Activated CD8-positive, alpha-beta T cell treated with anti-CD3 and anti-CD28 coated beads for 36 hours (primary cell): ENCODE data around the gene IRF2BP1. TPM values are rescaled to one million over a fixed set of nuclear protein-coding genes. Genes with fewer than 3 reads are reported as not detected.

ENCODE experiments used
- ATAC-seq: fragments of 200-7000 bp; cut with Tn5 transposase; one replicate; pipeline ENCODE4 v1.10.0; 2021; ENCODE audit warnings: mild to moderate bottlenecking, moderate library complexity
- CTCF ChIA-PET: fragments of 350-600 bp; sonication (Branson Sonifier 250); formaldehyde crosslinking; loops from one replicate; lab custom pipeline; 2021; ENCODE audit warnings: antibody characterized with exemption; lab: Charles Lee
- POLR2A ChIA-PET: fragments of 350-600 bp; sonication (Branson Sonifier 250); formaldehyde crosslinking; loops from one replicate; lab custom pipeline; 2021; ENCODE audit warnings: antibody characterized with exemption; lab: Charles Lee
- DNase-seq: peaks from one replicate; pipeline ENCODE4 v3.0.0-alpha.2; 2020
- H3K27ac Mint-ChIP-seq: one replicate; pipeline ENCODE4 v1.8.0; 2021; ENCODE audit warnings: mild to moderate bottlenecking, mixed read lengths
- H3K27me3 Mint-ChIP-seq: one replicate; pipeline ENCODE4 v1.8.0; 2021; ENCODE audit warnings: mixed read lengths
- H3K36me3 Mint-ChIP-seq: one replicate; pipeline ENCODE4 v1.8.0; 2021; ENCODE audit warnings: low read depth, mixed read lengths
- H3K4me1 Mint-ChIP-seq: one replicate; pipeline ENCODE4 v1.8.0; 2021; ENCODE audit warnings: low read depth, mixed read lengths
- H3K4me3 Mint-ChIP-seq: one replicate; pipeline ENCODE4 v1.8.0; 2021; ENCODE audit warnings: mild to moderate bottlenecking, moderate library complexity, mixed read lengths
- H3K9me3 Mint-ChIP-seq: one replicate; pipeline ENCODE4 v1.8.0; 2021; ENCODE audit warnings: mixed read lengths
- intact Hi-C: fragments of 100-400 bp; cut with micrococcal nuclease; formaldehyde crosslinking; loops from one replicate; pipeline ENCODE4 v1.10.0; 2022
- total RNA-seq, 2 experiments: library from RNA; stranded (reverse); gene quantifications; one replicate each; pipeline ENCODE4 v1.2.3, GENCODE V29; 2021
- TF ChIP-seq, protein P1 (sequence below): fragments of 200-600 bp; IDR thresholded peaks from one replicate; pipeline ENCODE4 v1.8.0; 2022; ENCODE audit warnings: antibody characterized with exemption, mild to moderate bottlenecking

Gene IRF2BP1
- total RNA-seq, 2 experiments from 2014 or later: 15.3 to 17.2 TPM

DNA sequence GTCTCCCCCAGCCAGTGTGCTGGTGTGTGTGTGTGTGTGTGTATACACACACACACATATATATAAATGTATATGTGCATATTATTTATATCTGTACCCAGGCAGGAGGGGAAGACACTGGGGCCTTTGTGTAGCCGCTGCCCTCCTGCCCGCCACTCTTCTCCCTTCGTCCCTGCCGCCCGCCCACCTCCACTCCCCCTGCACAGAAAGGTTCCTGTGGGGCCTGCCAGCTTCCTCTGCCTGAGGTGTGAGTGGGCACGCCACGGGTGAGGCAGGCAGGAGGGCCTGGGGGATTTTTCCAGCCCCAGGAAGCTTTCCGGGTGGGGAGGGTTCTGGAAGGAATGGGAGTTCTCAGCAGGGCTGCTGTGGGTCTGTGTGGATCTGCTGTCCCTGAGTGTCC, 6.9 kb downstream of the IRF2BP1 start:
- no peak overlapping the region for H3K4me3 Mint-ChIP-seq
- H3K27ac Mint-ChIP-seq: no peak overlapping the region
- no peaks in the 10 kb centered on the region for H3K9me3 Mint-ChIP-seq
- H3K36me3 Mint-ChIP-seq: peaks cover 4% of the 10 kb centered on the region
- no peak for DNase-seq
- intact Hi-C loops: no loop called here
- ChIA-PET CTCF (interaction anchor here (1.7 to 10.1 kb wide), 2 partner anchors 14 to 62 kb away, joined by 6 to 100 read pairs; partner anchors contain the start of genes FOXA3 and SYMPK), POLR2A (no interaction called here)
- ATAC-seq: no peak
- peaks cover 33% of the 10 kb centered on the region for H3K4me1 Mint-ChIP-seq
- TF ChIP-seq, protein P1, sequence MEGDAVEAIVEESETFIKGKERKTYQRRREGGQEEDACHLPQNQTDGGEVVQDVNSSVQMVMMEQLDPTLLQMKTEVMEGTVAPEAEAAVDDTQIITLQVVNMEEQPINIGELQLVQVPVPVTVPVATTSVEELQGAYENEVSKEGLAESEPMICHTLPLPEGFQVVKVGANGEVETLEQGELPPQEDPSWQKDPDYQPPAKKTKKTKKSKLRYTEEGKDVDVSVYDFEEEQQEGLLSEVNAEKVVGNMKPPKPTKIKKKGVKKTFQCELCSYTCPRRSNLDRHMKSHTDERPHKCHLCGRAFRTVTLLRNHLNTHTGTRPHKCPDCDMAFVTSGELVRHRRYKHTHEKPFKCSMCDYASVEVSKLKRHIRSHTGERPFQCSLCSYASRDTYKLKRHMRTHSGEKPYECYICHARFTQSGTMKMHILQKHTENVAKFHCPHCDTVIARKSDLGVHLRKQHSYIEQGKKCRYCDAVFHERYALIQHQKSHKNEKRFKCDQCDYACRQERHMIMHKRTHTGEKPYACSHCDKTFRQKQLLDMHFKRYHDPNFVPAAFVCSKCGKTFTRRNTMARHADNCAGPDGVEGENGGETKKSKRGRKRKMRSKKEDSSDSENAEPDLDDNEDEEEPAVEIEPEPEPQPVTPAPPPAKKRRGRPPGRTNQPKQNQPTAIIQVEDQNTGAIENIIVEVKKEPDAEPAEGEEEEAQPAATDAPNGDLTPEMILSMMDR: no peak
- H3K27me3 Mint-ChIP-seq: peaks cover 20% of the 10 kb centered on the region

DNA sequence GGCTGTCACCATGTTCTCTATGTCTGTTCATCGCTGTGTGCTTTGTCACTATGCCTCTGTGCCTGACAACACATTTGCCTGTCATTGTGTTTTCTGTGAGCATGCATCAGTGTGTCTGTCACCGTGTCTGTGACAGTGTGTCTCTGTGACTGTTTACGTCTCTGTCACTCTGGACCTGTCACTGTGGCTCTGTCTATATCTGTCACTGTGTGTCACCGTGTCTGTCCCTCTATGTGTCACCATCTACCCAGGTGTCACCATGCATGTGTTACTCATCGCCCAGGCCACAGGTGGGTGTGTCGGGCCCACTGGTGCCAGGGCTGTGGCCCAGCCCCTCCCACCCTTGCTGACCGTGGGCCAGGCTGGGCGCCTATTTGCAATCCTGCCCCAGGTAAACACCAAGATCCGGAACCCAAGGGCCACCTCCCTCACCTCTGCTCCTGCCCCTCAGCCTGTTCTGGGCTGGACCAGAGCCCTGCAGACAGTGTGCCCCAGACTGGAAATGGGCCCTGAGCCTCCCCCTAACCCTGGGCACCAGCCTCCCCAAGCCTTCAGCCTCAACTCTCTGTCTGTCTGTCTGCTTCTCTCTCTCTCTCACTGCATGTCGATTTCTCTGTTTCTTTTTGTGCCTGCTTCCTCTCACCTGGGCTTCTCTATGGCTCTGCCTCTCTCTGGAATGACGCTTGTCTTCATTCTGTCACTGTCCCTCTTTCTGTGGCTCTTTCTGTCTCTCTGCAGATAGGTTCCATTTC, 7.7 kb downstream of the IRF2BP1 start:
- intact Hi-C loops: no loop called here
- TF ChIP-seq, protein P1: no peak
- H3K36me3 Mint-ChIP-seq: peaks cover 1% of the 10 kb centered on the region
- DNase-seq (peak; percentile 56), ATAC-seq (peak; percentile 81)
- H3K9me3 Mint-ChIP-seq: no peaks in the 10 kb centered on the region
- H3K27ac Mint-ChIP-seq: no peak overlapping the region
- peaks cover 25% of the 10 kb centered on the region for H3K4me1 Mint-ChIP-seq
- POLR2A ChIA-PET: no interaction called here
- H3K27me3 Mint-ChIP-seq: peaks cover 20% of the 10 kb centered on the region
- CTCF ChIA-PET: interaction anchor here (1.7 to 10.1 kb wide), 2 partner anchors 13 to 61 kb away, joined by 6 to 100 read pairs; partner anchors contain the start of genes FOXA3 and SYMPK
- no peak overlapping the region for H3K4me3 Mint-ChIP-seq

DNA sequence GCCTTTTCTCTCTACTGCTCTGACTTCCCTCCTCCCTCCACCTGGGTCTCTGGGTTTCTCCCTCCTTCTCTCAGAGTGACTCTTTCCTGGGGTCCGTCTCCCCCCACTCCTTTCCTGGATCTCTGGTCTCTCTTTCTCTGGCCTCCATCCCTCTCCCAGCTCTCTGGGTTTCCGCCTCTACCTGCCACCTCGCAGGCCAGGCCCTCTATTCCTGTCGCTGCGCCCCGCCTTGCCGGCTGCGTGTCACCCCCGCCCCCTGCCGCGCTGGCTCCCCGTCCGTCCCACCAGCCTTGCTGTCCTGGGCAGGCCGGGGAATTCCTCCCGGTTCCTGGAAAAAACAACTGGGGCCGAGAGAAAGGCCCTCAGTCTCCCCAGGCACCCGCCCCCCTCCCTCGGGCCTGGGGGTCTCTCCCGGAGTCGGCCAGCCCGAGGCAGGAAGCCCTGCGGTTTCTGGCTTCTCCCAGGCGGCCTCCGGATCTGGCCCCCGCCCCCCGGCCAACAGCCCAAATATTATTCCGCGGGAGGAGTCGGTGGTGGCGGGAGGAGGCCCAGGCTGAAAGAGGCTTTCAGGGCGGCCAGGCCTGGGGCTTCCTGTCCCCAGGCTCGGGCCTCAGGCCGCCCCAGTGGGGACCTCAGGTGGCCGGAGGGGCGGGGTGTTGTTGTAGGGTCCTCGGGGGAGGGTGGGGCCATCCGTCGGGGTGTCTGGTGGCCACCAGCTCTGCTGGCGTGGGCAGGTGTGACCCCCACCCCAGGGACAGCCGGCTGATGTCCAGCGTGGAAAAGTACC, 9.3 kb downstream of the IRF2BP1 start:
- Mint-ChIP-seq H3K9me3 (no peaks in the 10 kb centered on the region), H3K27me3 (peaks cover 20% of the 10 kb centered on the region), H3K27ac (peak overlapping the region; percentile 30), H3K4me3 (peak overlapping the region; percentile 36), H3K36me3 (no peaks in the 10 kb centered on the region), H3K4me1 (peaks cover 19% of the 10 kb centered on the region)
- no peak for DNase-seq
- ATAC-seq: peak; percentile 48
- TF ChIP-seq, protein P1: no peak
- POLR2A ChIA-PET: no interaction called here
- CTCF ChIA-PET: no interaction called here
- intact Hi-C loops: no loop called here

DNA sequence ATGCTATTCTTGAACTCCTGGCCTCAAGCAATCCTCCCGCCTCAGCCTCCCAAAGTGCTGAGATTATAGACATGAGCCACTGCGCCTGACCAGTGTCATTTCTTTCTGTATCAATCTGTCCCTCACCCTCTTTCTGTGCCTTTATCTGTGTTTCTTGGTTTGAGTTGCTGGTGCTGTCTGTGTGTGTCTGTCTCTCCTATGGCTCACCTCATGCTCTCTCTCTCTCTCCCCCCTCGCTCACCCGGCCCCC, 9.9 kb downstream of the IRF2BP1 start:
- CTCF ChIA-PET: no interaction called here
- H3K9me3 Mint-ChIP-seq: no peaks in the 10 kb centered on the region
- TF ChIP-seq, protein P1: no peak
- no peaks in the 10 kb centered on the region for H3K36me3 Mint-ChIP-seq
- H3K27me3 Mint-ChIP-seq: peaks cover 20% of the 10 kb centered on the region
- H3K27ac Mint-ChIP-seq: peak overlapping the region; percentile 30
- POLR2A ChIA-PET: no interaction called here
- peak; percentile 81 for ATAC-seq
- H3K4me3 Mint-ChIP-seq: peak overlapping the region; percentile 36
- intact Hi-C loops: no loop called here
- peaks cover 13% of the 10 kb centered on the region for H3K4me1 Mint-ChIP-seq
- peak; percentile 72 for DNase-seq

DNA sequence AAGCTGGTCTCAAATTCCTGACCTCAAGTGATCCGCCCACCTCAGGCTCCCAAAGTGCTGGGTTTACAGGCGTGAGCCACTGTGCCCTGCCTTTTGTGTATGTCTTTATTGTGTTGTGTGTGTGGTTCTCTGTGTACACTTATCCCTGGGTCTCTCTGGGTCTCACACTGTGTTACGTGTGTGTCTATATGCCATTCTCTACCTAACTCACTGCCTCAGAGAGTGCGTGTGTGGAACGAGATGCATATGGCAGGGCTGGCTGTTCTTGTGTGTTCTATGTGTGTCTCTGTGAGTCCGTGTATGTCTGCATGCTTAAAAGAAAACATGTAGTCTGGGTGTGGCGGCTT, 11.3 kb downstream of the IRF2BP1 start:
- H3K9me3 Mint-ChIP-seq: no peaks in the 10 kb centered on the region
- peaks cover 13% of the 10 kb centered on the region for H3K4me1 Mint-ChIP-seq
- DNase-seq (no peak), ATAC-seq (no peak)
- intact Hi-C loops: no loop called here
- TF ChIP-seq, protein P1: no peak
- H3K27ac Mint-ChIP-seq: no peak overlapping the region
- H3K4me3 Mint-ChIP-seq: no peak overlapping the region
- no peaks in the 10 kb centered on the region for H3K36me3 Mint-ChIP-seq
- ChIA-PET CTCF (no interaction called here), POLR2A (no interaction called here)
- peaks cover 20% of the 10 kb centered on the region for H3K27me3 Mint-ChIP-seq
